T-helper 1 cell treated with Interleukin-12 subunit alpha and Interleukin-12 subunit beta and Interleukin-4 antibody, amounts not matched to agents 30 μg/mL and 1 μg/mL, for 36 hours (primary cell): Measurements from ENCODE around the gene SRD5A1.

Source experiments
- H3K27ac Mint-ChIP-seq: one replicate; pipeline ENCODE4 v1.8.0; 2021; ENCODE audit warnings: mild to moderate bottlenecking, mixed read lengths
- H3K27me3 Mint-ChIP-seq: one replicate; pipeline ENCODE4 v1.8.0; 2021; ENCODE audit warnings: low read depth, mixed read lengths
- H3K36me3 Mint-ChIP-seq: one replicate; pipeline ENCODE4 v1.8.0; 2021; ENCODE audit warnings: low read depth, mixed read lengths
- H3K4me1 Mint-ChIP-seq: one replicate; pipeline ENCODE4 v1.8.0; 2021; ENCODE audit warnings: low read depth, mixed read lengths
- H3K4me3 Mint-ChIP-seq: one replicate; pipeline ENCODE4 v1.8.0; 2021; ENCODE audit warnings: mild to moderate bottlenecking, moderate library complexity, mixed read lengths
- H3K9me3 Mint-ChIP-seq: one replicate; pipeline ENCODE4 v1.8.0; 2021; ENCODE audit warnings: mixed read lengths

Gene SRD5A1

DNA sequence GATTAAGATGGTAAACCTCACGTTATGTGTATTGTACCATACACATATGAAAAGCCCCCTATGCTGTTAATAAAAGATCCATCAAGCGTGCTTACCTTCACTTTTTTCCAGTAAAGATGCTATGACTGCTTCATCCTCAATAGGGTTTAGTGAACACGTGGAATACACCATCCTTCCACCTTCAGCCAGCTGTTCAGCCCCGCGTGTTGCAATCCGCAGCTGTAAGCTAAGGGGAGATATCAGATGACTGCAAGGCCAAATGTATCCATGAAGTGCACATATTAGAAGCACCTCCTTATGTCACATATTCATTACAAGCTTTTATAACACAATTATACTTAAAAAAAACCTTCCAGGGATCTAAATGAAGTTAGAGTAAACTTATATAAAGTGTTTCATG, 16.6 kb upstream of the SRD5A1 start:
- Mint-ChIP-seq H3K27ac (no peak overlapping the region), H3K27me3 (no peaks in the 10 kb centered on the region), H3K9me3 (no peaks in the 10 kb centered on the region), H3K36me3 (peaks cover 61% of the 10 kb centered on the region), H3K4me3 (no peak overlapping the region), H3K4me1 (peaks cover 6% of the 10 kb centered on the region)

DNA sequence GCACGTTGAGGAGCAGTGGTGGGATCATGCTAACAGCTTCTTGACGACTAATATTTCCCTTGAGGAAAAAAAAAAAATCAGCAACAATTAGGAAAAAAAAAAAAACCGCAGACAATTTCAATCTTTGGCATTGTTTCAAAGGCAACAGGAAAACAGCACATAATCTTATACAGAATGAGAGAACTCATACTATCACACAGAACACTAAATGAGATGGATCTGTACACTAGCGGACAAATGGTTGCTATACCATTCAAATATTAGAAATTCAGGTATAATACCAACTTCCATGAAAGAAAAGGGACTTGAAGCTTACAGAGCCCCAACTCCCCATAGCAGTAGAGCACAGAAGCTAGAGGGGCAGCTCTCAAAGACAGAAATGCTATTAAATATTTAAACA, 10.0 kb upstream of the SRD5A1 start:
- Mint-ChIP-seq H3K9me3 (peaks cover 21% of the 10 kb centered on the region), H3K4me1 (peaks cover 2% of the 10 kb centered on the region), H3K36me3 (peaks cover 66% of the 10 kb centered on the region), H3K27ac (no peak overlapping the region), H3K27me3 (no peaks in the 10 kb centered on the region), H3K4me3 (no peak overlapping the region)

DNA sequence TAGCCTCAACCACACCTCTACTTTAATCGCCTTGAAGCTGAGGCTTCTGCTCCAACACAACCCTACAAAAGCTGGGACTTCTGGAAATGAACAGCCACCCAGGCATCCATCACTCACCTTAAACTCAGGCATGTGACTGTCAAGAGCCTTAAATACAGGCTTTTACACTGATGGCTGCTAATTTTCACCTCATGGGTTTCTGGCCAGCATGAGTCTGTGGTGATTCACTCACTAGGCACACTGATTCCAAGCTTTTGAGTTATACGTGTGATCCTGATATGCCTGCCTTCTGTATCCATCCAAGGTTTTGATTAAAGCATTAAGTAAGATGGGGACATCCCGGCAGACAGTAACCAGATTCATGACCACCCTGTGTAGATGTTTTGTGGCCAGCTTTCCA, 9.3 kb upstream of the SRD5A1 start:
- Mint-ChIP-seq H3K27ac (no peak overlapping the region), H3K27me3 (no peaks in the 10 kb centered on the region), H3K4me1 (no peaks in the 10 kb centered on the region), H3K36me3 (peaks cover 66% of the 10 kb centered on the region), H3K4me3 (no peak overlapping the region), H3K9me3 (peaks cover 21% of the 10 kb centered on the region)

DNA sequence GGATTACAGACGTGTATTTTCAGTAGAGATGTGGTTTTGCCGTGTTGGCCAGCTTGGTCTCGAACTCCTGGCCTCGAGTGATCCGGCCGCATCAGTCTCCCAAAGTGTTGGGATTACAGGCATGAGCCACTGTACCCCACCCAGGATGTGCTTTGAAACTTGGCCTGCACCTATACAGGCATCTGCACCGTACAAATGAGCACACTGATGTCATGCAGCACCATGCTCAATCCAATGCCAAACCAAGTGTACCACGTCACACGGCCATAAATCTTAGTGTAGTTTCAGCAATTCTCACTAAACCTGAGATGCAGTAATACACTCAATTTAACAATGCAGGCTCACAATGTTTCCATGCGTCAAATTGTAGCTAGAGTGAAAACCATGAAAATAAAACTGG, 6.7 kb upstream of the SRD5A1 start:
- Mint-ChIP-seq H3K4me3 (no peak overlapping the region), H3K36me3 (peaks cover 73% of the 10 kb centered on the region), H3K27me3 (no peaks in the 10 kb centered on the region), H3K27ac (no peak overlapping the region), H3K4me1 (peaks cover 15% of the 10 kb centered on the region), H3K9me3 (peaks cover 21% of the 10 kb centered on the region)

DNA sequence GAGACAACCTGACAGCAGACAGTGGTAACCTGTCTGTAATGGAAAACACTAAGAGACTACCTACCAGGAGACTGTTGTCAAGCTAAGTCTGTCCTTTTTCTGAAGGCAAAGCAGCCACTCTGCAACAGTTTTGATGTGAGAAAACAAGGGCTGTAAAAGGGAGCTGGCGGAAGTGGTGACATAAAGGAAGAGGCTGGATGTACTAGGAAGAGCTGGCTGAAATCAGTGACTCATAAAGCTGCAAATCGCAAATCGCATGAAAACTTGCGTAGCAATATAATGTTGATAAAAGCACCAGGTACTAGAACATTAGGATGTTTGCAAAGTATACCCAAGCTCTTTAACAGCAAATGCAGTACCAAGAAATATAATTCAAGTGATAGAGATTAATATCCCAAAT, 1.8 kb upstream of the SRD5A1 start:
- Mint-ChIP-seq H3K4me1 (peaks cover 30% of the 10 kb centered on the region), H3K27ac (peak overlapping the region; percentile 65), H3K9me3 (no peaks in the 10 kb centered on the region), H3K27me3 (no peaks in the 10 kb centered on the region), H3K4me3 (peak overlapping the region; percentile 94), H3K36me3 (peaks cover 37% of the 10 kb centered on the region)

DNA sequence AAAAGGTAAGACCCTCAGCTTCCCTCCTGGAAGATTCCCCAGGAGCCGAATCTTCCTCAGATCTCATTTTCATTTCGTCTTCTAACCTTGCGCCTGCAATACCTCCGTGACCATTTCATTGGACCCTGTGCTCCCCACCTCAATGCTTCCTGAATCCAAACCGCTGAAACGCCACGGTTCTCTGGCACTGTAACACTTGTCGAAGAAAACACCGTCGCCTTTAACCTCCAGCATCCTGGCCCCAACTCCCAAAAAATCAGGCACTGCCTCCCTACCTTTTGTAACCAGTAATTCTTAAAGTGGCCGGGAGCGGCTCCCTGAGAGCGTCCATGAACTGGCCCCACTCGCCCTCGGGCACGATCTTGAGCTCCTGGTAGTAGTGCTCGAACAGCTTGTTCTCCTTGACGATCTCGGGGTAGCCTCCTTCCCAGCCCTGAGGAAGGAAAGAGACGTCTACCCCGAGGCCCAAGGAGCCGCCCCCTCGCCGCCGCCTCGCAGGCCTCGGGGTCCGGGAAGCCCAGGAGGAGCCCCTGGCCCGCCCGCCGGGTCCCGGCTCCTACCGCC, 834 bp upstream of the SRD5A1 start:
- Mint-ChIP-seq H3K36me3 (peaks cover 31% of the 10 kb centered on the region), H3K27me3 (no peaks in the 10 kb centered on the region), H3K4me3 (peak overlapping the region; percentile 94), H3K9me3 (no peaks in the 10 kb centered on the region), H3K27ac (peak overlapping the region; percentile 86), H3K4me1 (peaks cover 30% of the 10 kb centered on the region)

DNA sequence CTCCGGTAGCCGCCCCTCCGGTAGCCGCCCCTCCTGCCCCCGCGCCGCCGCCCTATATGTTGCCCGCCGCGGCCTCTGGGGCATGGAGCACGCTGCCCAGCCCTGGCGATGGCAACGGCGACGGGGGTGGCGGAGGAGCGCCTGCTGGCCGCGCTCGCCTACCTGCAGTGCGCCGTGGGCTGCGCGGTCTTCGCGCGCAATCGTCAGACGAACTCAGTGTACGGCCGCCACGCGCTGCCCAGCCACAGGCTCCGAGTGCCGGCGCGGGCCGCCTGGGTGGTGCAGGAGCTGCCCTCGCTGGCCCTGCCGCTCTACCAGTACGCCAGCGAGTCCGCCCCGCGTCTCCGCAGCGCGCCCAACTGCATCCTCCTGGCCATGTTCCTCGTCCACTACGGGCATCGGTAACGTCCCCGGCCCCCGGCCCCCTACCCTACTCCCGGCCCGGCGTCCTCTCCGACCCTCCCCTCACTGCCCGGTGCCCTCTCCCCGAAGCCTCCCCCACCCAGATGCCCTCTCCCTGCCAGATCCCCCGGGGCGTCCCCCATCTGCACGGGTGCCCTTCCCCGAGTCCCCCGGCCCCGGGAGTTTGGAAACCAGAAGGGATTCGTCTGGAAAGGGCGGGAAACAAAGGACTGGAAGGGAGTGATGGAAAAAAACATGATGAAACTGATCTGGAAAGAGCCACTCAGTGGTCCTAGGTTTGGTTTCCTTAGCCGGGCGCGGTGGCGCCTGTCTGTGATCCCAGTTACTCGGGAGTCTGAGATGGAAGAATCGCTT, 417 bp downstream of the SRD5A1 start:
- H3K4me1 Mint-ChIP-seq, result peaks cover 30% of the 10 kb centered on the region
- H3K27ac Mint-ChIP-seq, result peak overlapping the region; percentile 77
- H3K9me3 Mint-ChIP-seq, result no peaks in the 10 kb centered on the region
- H3K36me3 Mint-ChIP-seq, result peaks cover 26% of the 10 kb centered on the region
- H3K4me3 Mint-ChIP-seq, result peak overlapping the region; percentile 94
- H3K27me3 Mint-ChIP-seq, result no peaks in the 10 kb centered on the region

DNA sequence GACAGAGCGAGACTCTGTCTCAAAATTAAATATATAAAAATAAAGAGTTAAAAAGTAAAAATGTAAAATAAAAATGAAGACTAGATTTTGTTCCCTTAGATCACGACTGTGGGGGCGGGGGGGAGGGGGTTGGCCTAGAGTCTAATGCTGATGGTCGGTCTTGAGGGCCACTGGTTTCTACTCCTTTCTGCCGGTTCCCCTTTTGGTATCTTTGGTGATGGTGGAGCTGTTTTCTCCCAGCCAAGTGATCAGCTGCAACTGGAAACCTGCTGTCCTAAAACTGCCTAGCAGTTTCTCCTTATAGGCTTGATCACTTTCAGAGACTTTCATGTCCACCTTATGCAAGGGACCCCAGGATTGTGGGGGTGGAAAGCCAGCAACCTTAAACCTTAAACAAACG, 1.1 kb downstream of the SRD5A1 start:
- no peak overlapping the region for H3K27ac Mint-ChIP-seq
- H3K4me3 Mint-ChIP-seq, result peak overlapping the region; percentile 91
- peaks cover 25% of the 10 kb centered on the region for H3K36me3 Mint-ChIP-seq
- no peaks in the 10 kb centered on the region for H3K9me3 Mint-ChIP-seq
- H3K4me1 Mint-ChIP-seq, result peaks cover 28% of the 10 kb centered on the region
- H3K27me3 Mint-ChIP-seq, result no peaks in the 10 kb centered on the region

DNA sequence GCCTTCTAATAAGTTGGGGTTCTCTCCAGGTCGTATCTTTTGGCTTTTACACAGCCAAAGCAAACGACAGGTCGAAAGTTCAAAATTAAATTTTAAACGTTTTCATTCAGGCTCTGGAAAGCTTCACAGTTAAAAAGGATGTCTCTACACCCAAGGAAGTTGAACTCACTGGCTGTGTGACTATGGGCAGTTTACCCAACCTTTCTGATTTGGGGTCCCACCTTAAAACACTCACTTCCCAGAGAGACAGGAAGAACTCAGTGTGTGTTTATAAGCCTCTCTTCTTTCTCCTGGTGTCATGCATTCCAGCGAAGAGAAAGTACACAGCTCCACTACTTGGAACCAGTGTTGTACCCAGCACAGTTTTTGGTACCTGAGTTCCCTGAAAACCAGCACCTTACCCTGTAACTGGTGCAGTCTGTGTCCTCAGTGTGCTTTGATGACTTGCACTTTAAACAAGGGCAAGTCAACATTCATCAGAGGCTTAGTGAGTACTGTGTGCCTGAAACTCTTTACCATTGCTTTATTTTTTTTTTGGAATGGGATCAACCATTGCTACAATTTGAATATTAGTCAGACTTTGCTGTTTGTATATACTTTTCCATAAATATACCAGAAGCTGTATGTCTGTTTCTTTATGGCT, 1.7 kb downstream of the SRD5A1 start:
- peak overlapping the region; percentile 68 for H3K4me3 Mint-ChIP-seq
- no peak overlapping the region for H3K27ac Mint-ChIP-seq
- no peaks in the 10 kb centered on the region for H3K27me3 Mint-ChIP-seq
- H3K36me3 Mint-ChIP-seq, result peaks cover 19% of the 10 kb centered on the region
- H3K4me1 Mint-ChIP-seq, result peaks cover 24% of the 10 kb centered on the region
- no peaks in the 10 kb centered on the region for H3K9me3 Mint-ChIP-seq

DNA sequence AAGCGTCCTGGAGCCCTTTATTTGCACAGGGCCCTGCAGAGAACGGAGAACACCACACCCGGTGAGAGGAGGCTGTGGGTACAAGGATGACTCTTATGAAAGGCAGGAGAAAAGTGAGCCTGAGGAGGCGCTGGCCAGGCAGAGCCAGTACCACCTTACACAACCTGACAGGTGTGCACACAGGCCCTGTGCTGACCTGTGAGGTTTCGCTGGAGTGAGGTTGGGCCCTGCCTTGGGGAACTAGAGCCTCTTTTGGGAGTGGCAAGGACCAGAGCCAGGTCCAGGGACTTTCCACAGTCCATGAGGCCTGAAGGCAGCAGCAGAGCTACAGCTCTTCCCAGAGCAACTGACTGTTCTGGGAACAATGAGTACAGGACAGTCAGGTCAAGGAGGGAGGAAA, 3.1 kb downstream of the SRD5A1 start:
- peaks cover 8% of the 10 kb centered on the region for H3K36me3 Mint-ChIP-seq
- H3K9me3 Mint-ChIP-seq, result no peaks in the 10 kb centered on the region
- H3K27ac Mint-ChIP-seq, result no peak overlapping the region
- no peaks in the 10 kb centered on the region for H3K27me3 Mint-ChIP-seq
- H3K4me1 Mint-ChIP-seq, result peaks cover 17% of the 10 kb centered on the region
- H3K4me3 Mint-ChIP-seq, result no peak overlapping the region

DNA sequence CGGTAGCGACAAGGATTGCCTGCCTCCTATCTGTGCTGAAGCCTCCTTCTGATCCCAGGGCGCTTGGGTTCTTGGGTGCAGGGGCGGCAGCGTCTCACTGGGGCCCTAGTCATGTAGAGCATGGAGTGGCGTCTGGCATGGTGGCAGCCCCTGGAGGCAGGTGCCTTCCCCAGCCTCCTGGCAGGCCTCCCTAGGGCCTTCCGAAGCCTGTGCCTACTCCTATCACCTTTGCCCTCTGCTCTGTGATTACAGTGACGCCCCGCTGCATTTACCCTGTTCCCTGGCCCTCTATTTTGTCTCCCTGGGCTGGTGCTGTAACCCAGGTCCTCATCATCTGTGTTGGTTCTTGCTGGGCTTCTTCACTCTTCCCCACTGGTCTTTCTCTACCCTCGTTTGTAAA, 3.8 kb downstream of the SRD5A1 start:
- Mint-ChIP-seq H3K9me3 (no peaks in the 10 kb centered on the region), H3K4me3 (no peak overlapping the region), H3K27me3 (no peaks in the 10 kb centered on the region), H3K36me3 (peaks cover 5% of the 10 kb centered on the region), H3K4me1 (peaks cover 11% of the 10 kb centered on the region), H3K27ac (no peak overlapping the region)

DNA sequence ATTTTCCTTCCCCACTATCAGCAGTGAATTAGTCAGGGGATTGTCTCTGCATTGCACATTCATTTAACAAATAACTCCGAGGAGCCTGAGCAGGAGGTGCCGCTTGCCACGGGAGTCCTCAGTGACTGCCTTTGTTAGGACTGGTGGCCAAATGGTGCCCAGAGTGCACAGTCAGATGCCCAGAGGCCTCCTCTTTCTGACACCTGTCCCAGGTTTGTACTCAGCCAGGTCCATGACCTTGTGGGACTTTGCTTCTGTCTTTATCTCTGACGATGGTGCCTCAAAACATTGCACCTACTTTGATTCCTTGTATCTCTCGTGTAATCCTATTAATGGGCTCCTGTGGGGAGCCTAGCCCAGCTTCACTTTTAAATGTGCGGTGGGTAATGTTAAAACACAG, 4.3 kb downstream of the SRD5A1 start:
- Mint-ChIP-seq H3K4me1 (peaks cover 10% of the 10 kb centered on the region), H3K4me3 (no peak overlapping the region), H3K27me3 (no peaks in the 10 kb centered on the region), H3K36me3 (peaks cover 1% of the 10 kb centered on the region), H3K9me3 (no peaks in the 10 kb centered on the region), H3K27ac (no peak overlapping the region)

DNA sequence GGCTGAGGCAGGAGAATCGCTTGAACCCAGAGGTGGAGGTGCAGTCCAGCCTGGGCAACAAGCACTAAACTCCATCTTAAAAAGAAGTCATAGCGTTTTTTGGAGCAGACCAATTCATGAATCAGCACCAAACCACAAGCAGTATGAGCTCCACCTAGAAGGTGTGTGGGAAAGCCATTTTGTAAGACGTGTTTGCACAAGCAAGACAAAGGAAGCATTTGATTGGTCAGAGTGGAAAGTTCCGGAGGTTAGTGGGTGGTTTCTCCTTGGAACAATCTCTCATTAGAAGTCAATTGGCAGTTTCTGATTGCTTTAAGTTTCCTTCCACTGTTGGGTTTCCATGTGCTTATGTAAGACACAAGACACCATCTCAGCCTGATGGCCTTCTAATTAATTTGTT, 5.0 kb downstream of the SRD5A1 start:
- no peak overlapping the region for H3K27ac Mint-ChIP-seq
- peaks cover 10% of the 10 kb centered on the region for H3K4me1 Mint-ChIP-seq
- no peaks in the 10 kb centered on the region for H3K9me3 Mint-ChIP-seq

DNA sequence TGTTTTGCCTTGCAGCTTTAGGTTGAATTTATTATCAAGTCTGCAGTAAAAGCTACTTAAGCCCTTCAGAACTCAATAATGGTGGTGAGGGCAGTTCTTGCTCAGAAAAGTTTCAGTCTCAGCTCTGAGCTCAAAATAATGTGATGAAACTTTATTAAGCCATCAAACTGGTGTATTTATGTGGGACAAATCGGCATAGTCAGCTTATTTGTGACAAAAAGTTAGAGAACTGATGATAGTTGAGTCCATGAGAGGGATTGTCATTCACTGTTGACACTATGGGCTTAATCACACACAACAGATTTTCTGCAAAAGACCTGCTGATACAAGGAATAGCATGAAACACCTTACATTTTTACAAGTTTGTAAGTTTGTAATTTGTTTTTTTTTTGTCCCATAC, 9.4 kb downstream of the SRD5A1 start:
- Mint-ChIP-seq H3K27ac (no peak overlapping the region), H3K9me3 (no peaks in the 10 kb centered on the region), H3K4me1 (peaks cover 4% of the 10 kb centered on the region), H3K36me3 (peaks cover 15% of the 10 kb centered on the region), H3K27me3 (no peaks in the 10 kb centered on the region), H3K4me3 (no peak overlapping the region)

More for the DNA sequence above, 5.0 kb downstream of the SRD5A1 start:
- H3K4me3 Mint-ChIP-seq, result no peak overlapping the region
- H3K27me3 Mint-ChIP-seq, result no peaks in the 10 kb centered on the region
- peaks cover 1% of the 10 kb centered on the region for H3K36me3 Mint-ChIP-seq

DNA sequence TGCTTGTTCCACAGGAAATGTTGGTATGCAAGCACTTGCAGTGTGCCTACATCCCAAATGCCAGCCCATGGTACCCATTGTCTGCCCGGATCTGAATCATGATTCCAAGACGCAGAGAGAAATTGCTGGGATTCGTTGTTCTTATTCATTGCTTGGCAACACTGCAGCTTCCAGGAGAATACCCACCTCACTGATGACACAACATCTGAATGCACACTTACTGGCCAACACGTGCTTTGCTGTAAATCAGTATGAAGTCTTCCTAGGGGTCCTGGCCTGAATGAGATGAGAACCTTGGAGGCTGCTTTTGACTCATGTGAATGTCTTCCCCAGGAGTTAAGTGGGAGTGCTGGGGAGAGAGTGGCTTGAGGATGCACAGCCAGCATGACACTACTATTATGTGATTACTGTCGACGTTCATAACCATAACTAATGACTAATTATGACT, 11.6 kb downstream of the SRD5A1 start:
- H3K36me3 Mint-ChIP-seq, result peaks cover 20% of the 10 kb centered on the region
- H3K27ac Mint-ChIP-seq, result no peak overlapping the region
- H3K27me3 Mint-ChIP-seq, result no peaks in the 10 kb centered on the region
- no peak overlapping the region for H3K4me3 Mint-ChIP-seq
- H3K4me1 Mint-ChIP-seq, result peaks cover 4% of the 10 kb centered on the region
- H3K9me3 Mint-ChIP-seq, result no peaks in the 10 kb centered on the region
